ENCODE data around the gene MLEC. TPM values are rescaled to one million over a fixed set of nuclear protein-coding genes. Genes with fewer than 3 reads are reported as not detected.

MLEC gene
- total RNA-seq, 1 experiment from 2014 or later = 181 TPM

- no peak overlapping the region for H3K4me2 ChIP-seq (ENCODE audit: insufficient read depth, insufficient read length, low read length)
- no peaks in the 10 kb centered on the region for H3K4me1 ChIP-seq (ENCODE audit: insufficient read depth, low read length)
- no peak overlapping the region for H2BK12ac ChIP-seq (ENCODE audit: insufficient read length, low read depth, low read length)
- no peak overlapping the region for H2BK20ac ChIP-seq (ENCODE audit: low read depth, low read length, poor library complexity, severe bottlenecking)
- no peaks in the 10 kb centered on the region for H3K79me2 ChIP-seq (ENCODE audit: insufficient read depth, low read length)
- H2BK5ac ChIP-seq (ENCODE audit: insufficient read length, low read length) = no peak overlapping the region
- H3K23me2 ChIP-seq (ENCODE audit: insufficient read length, low read depth, low read length, poor library complexity, severe bottlenecking) = no peaks in the 10 kb centered on the region
- H4K20me1 ChIP-seq (ENCODE audit: control insufficient read depth, insufficient read depth, insufficient read length) = no peaks in the 10 kb centered on the region
- Mint-ChIP-seq H3K4me1 (no peaks in the 10 kb centered on the region), H3K9me3 (no peaks in the 10 kb centered on the region), H3K27ac (peak overlapping the region in 1 of 3 experiments; percentile 86; a peak in 1 of 7 replicates), H3K4me3 (no peak overlapping the region; a peak in 1 of 5 replicates), H3K36me3 (ENCODE audit: insufficient read depth in 1 of 3, low read depth in 3 of 3) (no peaks in the 10 kb centered on the region), H3K27me3 (ENCODE audit: low read depth) (no peaks in the 10 kb centered on the region)
- TF ChIP-seq CTCF (conservative IDR thresholded peaks at IDR 0.05) = no peak
- H2BK15ac ChIP-seq (ENCODE audit: low read depth, low read length) = no peak overlapping the region
- no peak overlapping the region for H3K56ac ChIP-seq (ENCODE audit: insufficient read length, low read depth, low read length)
- H3K14ac ChIP-seq (ENCODE audit: insufficient read depth, low read length) = no peak overlapping the region; the same call in 1 of the 2 replicates
- no peaks in the 10 kb centered on the region for H3K79me1 ChIP-seq (ENCODE audit: insufficient read depth, low read depth, low read length, poor library complexity, severe bottlenecking)
- H3K27me3 ChIP-seq (ENCODE audit: insufficient read depth, low read length) = no peaks in the 10 kb centered on the region
- H4K8ac ChIP-seq (replicated peaks; ENCODE audit: insufficient read length, low read depth, low read length) = no peak overlapping the region
- no peak overlapping the region for H3K18ac ChIP-seq (ENCODE audit: insufficient read length, low read depth, low read length)
- H2AK5ac ChIP-seq (ENCODE audit: insufficient read length, low read length) = no peak overlapping the region
- WGBS (ENCODE audit: extremely low coverage, insufficient read length, low lambda C conversion rate) = no CpG with 5 or more reads among the region's 33 CpGs
- no peak overlapping the region for H4K5ac ChIP-seq (ENCODE audit: insufficient read length, low read depth, low read length)
- no peaks in the 10 kb centered on the region for H3K9me3 ChIP-seq (ENCODE audit: control insufficient read depth, low read depth, low read length)
- H3K27ac ChIP-seq (ENCODE audit: insufficient read length, low read depth, low read length) = no peak overlapping the region
- H2BK120ac ChIP-seq (ENCODE audit: low read depth, low read length, poor library complexity, severe bottlenecking) = no peak overlapping the region
- no peak overlapping the region for H3T11ph ChIP-seq (ENCODE audit: low read length)
- H2AFZ ChIP-seq (ENCODE audit: low read length) = no peak overlapping the region
- no peak overlapping the region for H4K91ac ChIP-seq (ENCODE audit: insufficient read length, low read depth, low read length)
- H3K23ac ChIP-seq (ENCODE audit: insufficient read length, low read depth, low read length) = no peak overlapping the region
- no peak for DNase-seq
- no peak overlapping the region for H3K4ac ChIP-seq (ENCODE audit: low read depth, low read length)
- no peak overlapping the region for H3K9ac ChIP-seq (ENCODE audit: extremely low read depth, insufficient read length, low read length)
These were observed 54.8 kb downstream of the MLEC start for GRCh38 chr12:120741476-120742421.
